ENCODE measurements around the gene ARHGAP32. TPM values are rescaled to one million over a fixed set of nuclear protein-coding genes. Genes with fewer than 3 reads are reported as not detected.

Gene ARHGAP32
- total and polyA plus RNA-seq, 7 donors, result 9.2 to 20.0 (median 12.0) TPM

DNA sequence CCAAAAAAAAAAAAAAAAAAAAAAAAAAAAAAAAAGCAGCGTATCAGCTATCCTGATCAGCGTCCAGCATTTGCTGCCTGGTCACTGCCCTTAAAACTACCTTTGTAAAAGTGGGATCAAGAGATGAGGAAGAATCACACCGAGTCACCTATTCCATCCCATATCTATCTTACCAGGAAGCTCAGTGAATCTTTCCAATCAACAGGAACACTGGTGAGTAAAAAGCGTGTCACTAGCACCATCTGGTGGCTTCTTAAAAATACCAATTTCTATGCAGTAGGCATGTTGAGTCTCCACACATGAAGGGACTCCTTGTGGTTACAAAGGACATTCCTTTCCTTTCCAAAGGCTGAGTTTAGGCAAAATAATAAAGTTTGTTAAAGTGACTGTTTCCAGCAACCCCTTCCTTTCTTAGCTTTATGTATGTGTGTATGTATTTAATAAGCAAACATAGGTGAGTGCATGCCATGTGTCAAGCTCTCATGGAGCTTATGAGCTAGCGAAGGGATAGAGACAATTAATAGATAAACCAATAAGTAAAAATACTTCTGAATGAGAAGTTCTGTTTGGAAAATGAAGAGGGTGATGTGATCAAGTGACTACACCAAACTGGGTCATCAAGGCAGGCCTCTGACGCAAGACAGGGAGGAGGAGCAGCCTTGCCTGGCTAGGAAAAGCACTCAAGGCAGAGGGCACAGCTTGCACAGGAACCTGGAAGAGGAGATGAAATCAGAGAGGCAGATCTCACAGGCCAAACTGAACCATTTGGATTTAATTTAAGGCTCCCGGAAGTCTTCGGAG, 235.5 kb downstream of the ARHGAP32 start:
- no peak overlapping the region for H3K27ac ChIP-seq
- intact Hi-C loops (cut with DNase I), result loop anchor here (1.0 kb wide), 1 partner anchor 72 kb away; no protein-coding TSS in a partner anchor
- no peak for TF ChIP-seq POLR2AphosphoS5 (IDR thresholded peaks at IDR 0.05)
- TF ChIP-seq, protein P1, sequence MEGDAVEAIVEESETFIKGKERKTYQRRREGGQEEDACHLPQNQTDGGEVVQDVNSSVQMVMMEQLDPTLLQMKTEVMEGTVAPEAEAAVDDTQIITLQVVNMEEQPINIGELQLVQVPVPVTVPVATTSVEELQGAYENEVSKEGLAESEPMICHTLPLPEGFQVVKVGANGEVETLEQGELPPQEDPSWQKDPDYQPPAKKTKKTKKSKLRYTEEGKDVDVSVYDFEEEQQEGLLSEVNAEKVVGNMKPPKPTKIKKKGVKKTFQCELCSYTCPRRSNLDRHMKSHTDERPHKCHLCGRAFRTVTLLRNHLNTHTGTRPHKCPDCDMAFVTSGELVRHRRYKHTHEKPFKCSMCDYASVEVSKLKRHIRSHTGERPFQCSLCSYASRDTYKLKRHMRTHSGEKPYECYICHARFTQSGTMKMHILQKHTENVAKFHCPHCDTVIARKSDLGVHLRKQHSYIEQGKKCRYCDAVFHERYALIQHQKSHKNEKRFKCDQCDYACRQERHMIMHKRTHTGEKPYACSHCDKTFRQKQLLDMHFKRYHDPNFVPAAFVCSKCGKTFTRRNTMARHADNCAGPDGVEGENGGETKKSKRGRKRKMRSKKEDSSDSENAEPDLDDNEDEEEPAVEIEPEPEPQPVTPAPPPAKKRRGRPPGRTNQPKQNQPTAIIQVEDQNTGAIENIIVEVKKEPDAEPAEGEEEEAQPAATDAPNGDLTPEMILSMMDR (IDR thresholded peaks at IDR 0.05), result peak; percentile 53 to 67 (median 57)
- WGBS, 2 donors, result 44 to 55% methylated on average over 8 of the region's 8 CpGs
- H3K4me1 ChIP-seq, result no peaks in the 10 kb centered on the region
- H3K27me3 ChIP-seq, result peaks cover 0 to 5% (median 0%) of the 10 kb centered on the region in 3 donors
- no peak for DNase-seq
- H3K36me3 ChIP-seq, result no peaks in the 10 kb centered on the region
- H3K4me3 ChIP-seq, result no peak overlapping the region
- H3K9me3 ChIP-seq, result no peaks in the 10 kb centered on the region

DNA sequence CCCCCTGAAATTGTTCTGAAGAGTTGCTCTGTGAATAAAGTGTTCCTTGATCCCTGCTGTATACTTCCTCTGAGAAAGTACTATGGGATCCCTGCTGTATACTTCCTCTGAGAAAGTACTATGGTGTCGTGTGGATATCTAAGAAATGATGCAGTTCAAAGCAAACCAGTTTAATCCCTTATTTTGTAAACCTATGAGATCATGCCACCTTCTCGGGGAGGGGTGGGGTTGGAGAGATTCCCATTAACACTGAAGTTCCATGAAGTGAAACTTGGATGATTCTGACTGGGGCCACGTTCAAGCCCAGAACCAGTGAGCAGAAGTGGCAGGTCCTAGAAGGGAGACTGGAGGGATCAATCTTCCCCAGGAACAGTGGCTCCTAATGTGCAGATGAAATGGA, 236.5 kb downstream of the ARHGAP32 start:
- H3K27ac ChIP-seq, result no peak overlapping the region
- WGBS, 2 donors, result 39 to 61% methylated on average over 3 of the region's 3 CpGs
- no peaks in the 10 kb centered on the region for H3K36me3 ChIP-seq
- no peak overlapping the region for H3K4me3 ChIP-seq
- no peaks in the 10 kb centered on the region for H3K4me1 ChIP-seq
- no peak for DNase-seq
- H3K9me3 ChIP-seq, result no peaks in the 10 kb centered on the region
- H3K27me3 ChIP-seq, result peaks cover 0 to 5% (median 0%) of the 10 kb centered on the region in 3 donors
- TF ChIP-seq, protein P1 (IDR thresholded peaks at IDR 0.05), result no peak
- TF ChIP-seq POLR2A (IDR thresholded peaks at IDR 0.05) (no peak), EP300 (IDR thresholded peaks at IDR 0.05) (no peak)
- intact Hi-C loops (cut with DNase I), result loop anchor here (1.0 kb wide), 1 partner anchor 71 kb away; no protein-coding TSS in a partner anchor

DNA sequence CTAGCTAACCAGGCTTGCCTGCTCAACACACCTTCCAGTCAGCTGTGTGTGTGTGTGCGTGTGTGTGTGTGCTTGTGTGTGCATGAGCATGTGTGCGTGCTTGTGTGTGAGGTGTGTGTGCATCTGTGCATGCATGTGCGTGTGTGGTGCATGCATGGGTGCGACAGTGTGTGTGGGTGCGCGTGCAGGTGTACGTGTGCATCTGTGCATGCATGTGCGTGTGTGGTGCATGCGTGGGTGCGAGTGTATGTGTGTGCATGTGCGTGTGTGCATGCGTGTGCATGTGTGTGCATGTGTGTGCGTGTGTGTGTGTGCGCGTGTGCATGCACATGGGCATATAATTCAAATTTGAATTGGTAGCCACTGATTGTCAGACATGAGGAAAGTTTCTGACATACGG, 239.0 kb downstream of the ARHGAP32 start:
- Histone ChIP-seq H3K36me3 (no peaks in the 10 kb centered on the region), H3K9me3 (no peaks in the 10 kb centered on the region), H3K27me3 (peaks cover 0 to 5% (median 0%) of the 10 kb centered on the region in 3 donors), H3K4me3 (no peak overlapping the region), H3K4me1 (no peaks in the 10 kb centered on the region), H3K27ac (no peak overlapping the region)
- 95 to 96% methylated on average over 16 of the region's 16 CpGs for WGBS, 2 donors
- TF ChIP-seq POLR2A (IDR thresholded peaks at IDR 0.05) (no peak), POLR2AphosphoS5 (IDR thresholded peaks at IDR 0.05) (no peak), EP300 (IDR thresholded peaks at IDR 0.05) (no peak)
- TF ChIP-seq, protein P1 (IDR thresholded peaks at IDR 0.05), result no peak
- intact Hi-C loops (cut with DNase I), result no loop called here
- no peak for DNase-seq

DNA sequence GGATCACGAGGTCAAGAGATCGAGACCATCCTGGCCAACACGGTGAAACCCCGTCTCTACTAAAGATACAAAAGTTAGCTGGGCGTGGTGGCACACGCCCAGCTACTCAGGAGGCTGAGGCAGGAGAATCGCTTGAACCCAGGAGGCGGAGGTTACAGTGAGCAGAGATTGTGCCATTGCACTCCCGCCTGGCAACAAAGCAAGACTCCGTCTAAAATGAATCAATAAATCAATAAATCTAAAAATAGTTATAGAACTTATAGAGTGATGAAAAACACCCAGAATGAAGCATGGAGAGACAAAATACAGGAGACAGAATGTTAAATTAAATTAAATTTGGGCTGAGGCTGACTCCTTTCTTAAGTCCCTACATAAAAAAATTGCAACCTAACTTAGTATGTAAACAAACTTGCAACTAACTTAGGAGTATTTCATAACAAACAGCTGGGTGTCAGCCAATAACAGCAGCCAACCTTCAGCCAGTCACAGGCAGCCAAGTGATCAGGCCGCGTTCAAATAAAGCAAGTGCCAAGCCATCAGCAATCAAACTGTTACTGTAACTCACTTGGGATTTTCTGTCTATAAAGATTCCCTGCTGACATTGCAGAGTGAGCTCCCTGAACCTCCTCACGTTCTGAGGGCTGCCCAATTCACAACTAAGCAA, 242.2 kb downstream of the ARHGAP32 start:
- Histone ChIP-seq H3K36me3 (no peaks in the 10 kb centered on the region), H3K4me1 (no peaks in the 10 kb centered on the region), H3K9me3 (no peaks in the 10 kb centered on the region), H3K27me3 (no peaks in the 10 kb centered on the region), H3K4me3 (no peak overlapping the region), H3K27ac (no peak overlapping the region)
- no peak for DNase-seq
- no peak for TF ChIP-seq POLR2A (IDR thresholded peaks at IDR 0.05)
- no peak for TF ChIP-seq POLR2AphosphoS5 (IDR thresholded peaks at IDR 0.05)
- TF ChIP-seq EP300 (IDR thresholded peaks at IDR 0.05), result no peak
- TF ChIP-seq, protein P1 (IDR thresholded peaks at IDR 0.05), result no peak
- intact Hi-C loops (cut with DNase I), result no loop called here
- 26 to 70% methylated on average over 13 of the region's 13 CpGs for WGBS, 2 donors
